ENCODE results near the gene MFAP4.

The MFAP4 gene

DNA sequence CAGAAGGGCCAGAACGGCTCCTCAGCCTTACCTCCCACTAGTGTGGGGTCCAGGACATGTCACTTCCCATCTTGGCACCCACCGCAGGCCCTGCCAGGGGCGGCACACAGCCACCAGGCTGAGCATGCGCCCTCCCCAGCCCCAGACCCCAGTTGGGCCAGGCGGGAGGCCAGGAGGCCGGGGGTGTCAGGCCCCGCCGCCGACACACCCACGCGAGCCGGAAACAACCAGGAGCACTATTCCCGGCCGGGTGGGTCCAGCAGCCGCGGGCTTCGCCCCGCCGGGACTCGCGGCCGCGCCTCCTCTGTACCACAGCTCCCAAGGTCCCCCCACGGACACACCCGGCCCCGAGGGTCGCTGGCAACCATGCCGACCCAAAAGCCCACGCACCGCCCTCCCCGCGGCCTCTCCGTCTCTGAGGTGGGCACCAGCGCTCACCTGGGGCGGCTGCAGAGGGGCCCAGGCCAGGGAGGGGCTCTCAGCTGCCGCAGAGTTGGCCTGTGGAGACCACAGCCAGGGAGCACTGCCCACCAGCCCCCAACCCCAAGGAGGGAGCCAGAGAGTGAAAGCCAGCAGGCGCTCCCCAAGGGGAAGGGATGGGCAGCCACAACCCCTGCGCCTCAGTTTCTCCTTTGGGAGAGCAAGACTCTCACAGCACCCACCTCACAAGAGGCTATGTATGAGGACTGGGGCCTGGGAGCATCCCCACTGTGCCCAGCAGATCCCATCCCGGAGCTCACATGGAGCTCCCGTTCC is 42.5 kb downstream of the MFAP4 start:
- DNase-seq (ENCODE audit: low read depth in 2 of 2), result no peak
- no peak overlapping the region for H3K4me3 ChIP-seq (replicated peaks in 1 of 2; ENCODE audit: low read depth in 2 of 2, low read length in 2 of 2)
- TF ChIP-seq, protein P1, sequence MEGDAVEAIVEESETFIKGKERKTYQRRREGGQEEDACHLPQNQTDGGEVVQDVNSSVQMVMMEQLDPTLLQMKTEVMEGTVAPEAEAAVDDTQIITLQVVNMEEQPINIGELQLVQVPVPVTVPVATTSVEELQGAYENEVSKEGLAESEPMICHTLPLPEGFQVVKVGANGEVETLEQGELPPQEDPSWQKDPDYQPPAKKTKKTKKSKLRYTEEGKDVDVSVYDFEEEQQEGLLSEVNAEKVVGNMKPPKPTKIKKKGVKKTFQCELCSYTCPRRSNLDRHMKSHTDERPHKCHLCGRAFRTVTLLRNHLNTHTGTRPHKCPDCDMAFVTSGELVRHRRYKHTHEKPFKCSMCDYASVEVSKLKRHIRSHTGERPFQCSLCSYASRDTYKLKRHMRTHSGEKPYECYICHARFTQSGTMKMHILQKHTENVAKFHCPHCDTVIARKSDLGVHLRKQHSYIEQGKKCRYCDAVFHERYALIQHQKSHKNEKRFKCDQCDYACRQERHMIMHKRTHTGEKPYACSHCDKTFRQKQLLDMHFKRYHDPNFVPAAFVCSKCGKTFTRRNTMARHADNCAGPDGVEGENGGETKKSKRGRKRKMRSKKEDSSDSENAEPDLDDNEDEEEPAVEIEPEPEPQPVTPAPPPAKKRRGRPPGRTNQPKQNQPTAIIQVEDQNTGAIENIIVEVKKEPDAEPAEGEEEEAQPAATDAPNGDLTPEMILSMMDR (IDR thresholded peaks at IDR 0.05; ENCODE audit: low read depth, low read length), result no peak

DNA sequence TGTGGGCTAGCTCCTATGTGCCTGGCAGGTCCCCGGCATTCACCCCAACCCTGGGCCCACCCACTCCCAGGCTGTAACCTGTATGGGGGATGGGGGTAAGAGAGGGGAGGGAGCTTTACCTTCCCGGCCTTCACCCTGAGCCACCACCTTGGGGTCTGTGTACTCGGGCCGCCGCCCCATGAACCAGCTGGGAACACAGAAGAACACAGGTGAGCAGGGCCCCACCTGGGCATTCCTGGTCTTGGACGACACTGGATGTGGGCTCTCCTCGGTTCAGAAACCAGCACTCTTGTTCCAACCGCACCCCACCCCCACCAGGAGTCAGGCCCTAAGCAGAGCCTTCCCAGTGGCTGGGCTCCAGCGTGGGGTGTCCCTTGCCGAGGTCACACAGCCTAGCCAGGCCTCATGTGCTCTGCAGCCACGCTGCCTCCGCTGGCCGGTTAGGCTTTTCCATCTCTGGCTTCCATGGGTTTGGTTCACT is 43.3 kb downstream of the MFAP4 start:
- DNase-seq (ENCODE audit: low read depth in 2 of 2), result no peak
- no peak overlapping the region for H3K4me3 ChIP-seq (replicated peaks in 1 of 2; ENCODE audit: low read depth in 2 of 2, low read length in 2 of 2)
- TF ChIP-seq, protein P1 (IDR thresholded peaks at IDR 0.05; ENCODE audit: low read depth, low read length), result no peak

DNA sequence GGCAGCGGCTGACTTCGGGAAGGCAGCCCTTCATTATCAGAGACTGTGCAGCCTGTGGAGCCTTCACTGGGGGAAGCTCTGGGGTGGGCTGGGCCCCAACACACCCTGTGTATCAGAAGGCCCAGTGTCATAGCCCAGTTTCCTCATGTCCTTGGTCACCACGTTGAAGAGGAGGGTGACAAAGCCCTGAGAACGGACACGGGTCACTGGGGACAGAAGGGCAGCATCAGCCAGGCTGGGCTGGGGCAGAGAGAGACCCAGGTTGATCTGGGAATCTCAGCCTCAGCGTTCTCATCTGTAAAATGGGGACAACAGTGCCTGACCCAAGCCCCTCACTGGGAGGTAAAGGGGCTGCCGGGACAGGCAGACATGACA is 43.7 kb downstream of the MFAP4 start:
- DNase-seq (ENCODE audit: low read depth in 2 of 2), result no peak
- TF ChIP-seq, protein P1 (IDR thresholded peaks at IDR 0.05; ENCODE audit: low read depth, low read length), result no peak
- no peak overlapping the region for H3K4me3 ChIP-seq (replicated peaks in 1 of 2; ENCODE audit: low read depth in 2 of 2, low read length in 2 of 2)

DNA sequence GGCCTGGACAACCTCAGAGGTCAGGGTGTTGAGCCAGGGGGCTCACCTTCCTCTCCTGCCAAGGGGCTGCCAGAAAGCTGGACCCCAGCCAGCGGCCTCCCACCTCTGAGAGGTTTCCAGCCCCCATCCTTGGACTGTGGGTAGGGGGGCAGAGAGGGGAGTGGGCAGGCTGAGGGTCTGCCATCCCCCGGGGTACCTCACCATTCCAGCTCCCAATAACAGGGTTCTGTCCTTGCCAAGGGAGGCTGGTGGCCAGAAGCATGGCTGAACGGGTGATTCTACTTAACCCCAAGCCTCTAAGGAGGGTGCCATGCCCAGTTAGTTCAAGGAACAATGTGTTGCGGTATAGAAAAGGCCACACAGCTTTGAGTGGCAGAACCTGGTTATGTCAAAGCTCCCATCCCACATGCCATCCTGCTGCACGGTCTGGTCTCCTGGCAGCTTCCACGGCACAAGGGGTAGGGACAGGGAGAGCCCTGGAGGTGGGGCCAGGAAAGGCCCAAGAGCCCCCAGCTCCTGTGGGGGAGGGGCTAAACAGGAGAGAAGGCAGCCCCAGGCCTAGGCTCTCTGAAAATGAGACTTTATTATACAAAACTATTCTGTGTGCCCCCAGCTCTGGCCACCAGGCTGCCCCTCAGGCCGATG is 44.3 kb downstream of the MFAP4 start:
- DNase-seq (ENCODE audit: low read depth in 2 of 2), result no peak
- TF ChIP-seq, protein P1 (IDR thresholded peaks at IDR 0.05; ENCODE audit: low read depth, low read length), result no peak
- H3K4me3 ChIP-seq (replicated peaks in 1 of 2; ENCODE audit: low read depth in 2 of 2, low read length in 2 of 2), result no peak overlapping the region

DNA sequence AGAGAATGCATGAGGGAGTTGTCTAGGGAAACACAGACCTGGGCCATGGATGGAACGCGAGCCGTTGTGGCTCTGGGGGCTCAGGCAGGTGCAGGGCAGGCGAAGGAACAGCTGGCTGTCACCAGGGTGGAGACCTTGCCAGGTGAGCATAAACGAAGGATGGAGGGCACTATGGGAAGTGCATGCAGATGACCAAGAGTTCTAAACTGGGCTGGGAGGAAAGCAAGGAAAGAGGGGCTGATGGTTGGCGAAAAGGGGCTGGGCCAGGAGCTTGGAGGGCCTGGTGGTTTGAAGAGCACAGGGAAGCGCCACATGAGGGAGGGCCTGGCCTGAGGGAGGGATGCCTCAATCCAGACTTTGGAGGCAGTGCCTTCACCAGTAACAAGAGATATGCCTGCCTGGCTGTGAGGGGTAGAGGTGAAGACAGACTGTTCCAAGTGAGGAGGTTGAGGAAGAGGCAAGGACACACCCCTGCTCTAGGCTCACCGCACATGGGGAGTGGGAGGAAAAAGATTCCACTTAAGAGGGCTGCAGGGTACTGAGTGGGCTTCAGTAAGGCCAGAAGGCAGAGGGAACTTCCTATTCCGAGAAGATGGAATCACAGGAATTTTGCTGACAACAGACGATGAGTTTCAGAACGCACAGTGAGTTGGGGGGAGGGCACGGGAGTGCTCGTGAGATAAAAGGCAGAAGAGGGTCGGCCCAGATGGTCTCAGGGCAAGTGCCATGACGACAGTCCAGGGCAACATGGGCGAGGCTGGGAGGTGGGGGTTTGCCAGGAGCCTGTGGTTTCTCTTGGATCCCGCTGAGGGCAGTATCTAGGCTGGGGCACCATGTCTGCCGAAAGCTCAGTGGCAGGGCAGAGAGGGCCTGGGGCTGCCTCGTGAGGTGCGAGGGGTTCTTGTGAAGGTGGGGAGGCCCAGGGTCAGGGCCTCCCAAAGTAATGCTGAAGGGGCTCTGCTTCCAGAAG is 45.1 kb downstream of the MFAP4 start:
- no peak overlapping the region for H3K4me3 ChIP-seq (replicated peaks in 1 of 2; ENCODE audit: low read depth in 2 of 2, low read length in 2 of 2)
- TF ChIP-seq, protein P1 (IDR thresholded peaks at IDR 0.05; ENCODE audit: low read depth, low read length), result no peak
- peak in 1 of 2 donors; percentile 67 for DNase-seq (ENCODE audit: low read depth in 2 of 2)

DNA sequence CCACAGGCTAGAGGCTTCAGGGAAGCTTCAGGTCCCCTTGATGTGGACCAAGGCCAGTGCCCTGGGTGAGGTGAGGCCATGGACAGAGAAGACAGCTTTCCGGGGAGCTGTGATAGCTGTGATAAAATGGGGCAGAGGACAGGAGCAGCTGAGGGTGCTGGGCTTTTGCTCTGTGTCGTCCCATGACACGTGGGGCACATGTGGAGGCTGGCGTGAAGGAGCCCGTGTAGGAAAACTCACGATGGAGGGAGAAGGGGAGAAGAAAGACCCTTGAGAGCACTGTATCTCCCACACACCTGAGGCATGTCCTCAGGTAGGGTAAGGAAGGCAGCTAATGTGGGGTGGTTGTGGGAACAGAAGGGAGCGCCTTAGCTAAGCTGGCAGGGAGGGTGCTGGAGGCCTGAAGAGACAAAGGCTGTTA is 45.8 kb downstream of the MFAP4 start:
- TF ChIP-seq, protein P1 (IDR thresholded peaks at IDR 0.05; ENCODE audit: low read depth, low read length), result no peak
- no peak for DNase-seq (ENCODE audit: low read depth in 2 of 2)
- no peak overlapping the region for H3K4me3 ChIP-seq (replicated peaks in 1 of 2; ENCODE audit: low read depth in 2 of 2, low read length in 2 of 2)

Data from cardiac fibroblast (primary cell).